HG02981 (cell line): ENCODE results near the gene NR1D1.

Source experiments
- ATAC-seq: cut with Tn5 transposase; IDR thresholded peaks from one replicate; pipeline ENCODE4 v1.9.1; 2021; ENCODE audit warnings: mild to moderate bottlenecking, moderate library complexity; ENCODE audit not compliant: unreplicated experiment

The NR1D1 gene

DNA sequence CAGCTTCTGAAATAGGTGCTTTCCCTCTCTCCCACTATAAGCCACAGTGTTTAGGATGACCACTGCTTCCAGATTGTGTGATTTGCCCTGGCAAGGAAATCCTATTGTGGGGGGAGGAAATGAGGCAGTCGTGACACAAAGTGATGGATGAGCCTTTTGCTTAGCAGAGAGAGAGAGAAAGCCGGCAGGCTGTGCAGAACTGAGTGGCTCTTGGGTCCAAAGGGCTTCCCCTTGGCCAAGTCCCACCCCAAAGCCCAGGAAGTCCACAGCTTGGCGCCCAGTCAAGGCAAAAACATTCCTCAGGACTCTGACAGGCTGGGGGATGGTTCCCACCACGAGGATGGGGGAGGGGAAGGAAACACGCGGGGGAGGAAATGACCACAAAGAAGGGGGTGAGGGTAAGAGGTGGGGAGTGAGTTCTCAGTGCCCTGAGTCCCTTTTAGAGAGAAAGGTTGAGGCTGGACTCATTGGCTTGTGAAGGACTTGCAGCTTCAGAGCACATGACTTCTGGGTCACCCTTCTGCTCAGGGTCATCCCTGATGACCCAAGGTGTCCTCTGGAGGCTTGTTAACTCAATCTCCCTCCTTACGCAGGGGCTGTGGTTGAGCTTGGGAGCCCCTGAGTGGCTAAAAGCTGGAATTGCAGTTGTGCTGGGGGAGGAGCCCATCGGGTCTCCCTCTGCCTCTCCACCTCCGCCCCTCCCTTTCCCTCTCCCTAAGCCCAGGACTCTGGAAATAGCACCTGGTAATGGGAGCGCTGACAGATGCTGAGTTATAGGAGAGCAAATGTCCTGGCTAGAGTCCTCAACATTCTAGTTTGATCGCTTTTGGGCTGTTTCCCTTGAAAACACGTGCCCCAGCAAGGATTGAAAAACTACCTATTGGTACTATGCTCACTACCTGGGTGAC, 11.1 kb upstream of the NR1D1 start:
- ATAC-seq = peak; percentile 38

DNA sequence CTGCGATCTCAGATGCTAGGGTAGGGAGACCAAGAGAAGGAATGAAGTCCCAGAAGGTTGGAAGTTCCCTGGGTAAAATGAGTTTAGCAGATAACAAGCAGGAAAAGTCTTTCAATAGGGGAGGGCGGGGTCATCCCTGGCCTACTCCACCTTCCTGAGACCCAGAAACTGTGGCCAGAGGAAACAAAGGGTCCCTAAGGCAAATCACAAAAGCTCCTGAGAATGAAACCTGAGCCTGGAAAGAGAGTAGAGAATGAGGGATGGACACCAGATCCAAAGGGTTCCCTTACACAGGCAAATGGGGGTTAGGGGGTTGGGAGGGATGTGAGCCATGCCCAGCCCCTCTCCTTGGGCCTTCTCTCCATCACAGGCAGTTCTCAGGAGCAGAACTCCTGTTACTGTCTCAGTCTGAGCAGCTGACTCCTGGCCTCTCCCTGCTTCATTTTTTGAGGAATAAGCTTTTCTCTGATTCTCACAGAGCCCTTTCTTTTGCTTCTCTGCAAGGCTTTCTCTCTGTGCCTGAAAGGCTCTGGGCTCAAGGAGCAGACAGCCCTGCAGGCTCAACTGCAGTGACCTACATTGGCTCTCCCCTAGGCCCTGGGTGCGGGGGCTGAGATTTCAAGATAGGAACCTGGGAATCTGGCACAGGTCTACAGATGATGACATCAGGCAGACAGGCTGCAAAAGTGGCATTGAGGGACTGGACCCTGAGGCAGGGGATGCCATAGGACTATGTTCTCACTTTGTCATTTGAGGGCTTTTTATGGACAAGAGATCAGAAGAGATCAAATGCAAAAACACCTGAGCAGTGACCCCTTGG, 9.8 kb upstream of the NR1D1 start:
- ATAC-seq = no peak

DNA sequence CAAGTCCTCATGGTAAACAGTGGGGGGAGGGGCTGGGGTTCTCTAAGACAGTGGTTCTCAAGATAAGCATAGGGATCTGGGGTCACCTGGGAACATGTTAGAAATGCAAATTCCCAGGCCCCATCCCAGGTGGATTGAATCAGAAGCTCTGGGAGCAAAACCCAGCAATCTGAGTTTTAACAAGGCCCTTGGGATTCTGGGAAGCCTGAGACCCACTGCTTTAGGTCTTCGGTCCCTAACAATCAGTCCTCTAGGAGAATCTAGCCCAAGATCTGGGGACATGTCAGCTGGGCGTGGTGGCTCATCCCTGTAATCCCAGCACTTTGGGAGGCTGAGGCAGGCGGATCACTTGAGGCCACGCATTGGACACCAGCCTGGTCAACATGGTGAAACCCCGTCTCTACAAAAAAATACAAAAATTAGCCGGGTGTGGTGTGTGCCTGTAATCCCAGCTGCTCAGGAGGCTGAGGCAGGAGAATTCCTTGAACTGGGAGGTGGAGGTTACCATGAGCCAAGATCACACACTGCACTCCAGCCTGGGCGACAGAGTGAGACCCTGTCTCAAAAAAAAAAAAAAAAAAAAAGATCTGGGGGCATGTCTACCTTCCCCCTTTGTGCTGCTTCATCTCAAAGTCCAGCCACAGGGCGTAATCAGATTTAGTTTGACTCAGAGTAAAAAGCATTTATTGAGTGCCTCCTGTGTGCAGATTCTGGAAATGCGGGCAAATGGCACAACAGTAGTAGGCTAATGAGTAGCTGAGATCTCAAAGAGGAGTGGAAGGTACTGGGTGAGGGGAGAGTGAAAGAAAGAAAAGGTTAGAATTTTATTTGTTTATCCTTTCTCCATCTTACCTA, 8.8 kb upstream of the NR1D1 start:
- ATAC-seq = no peak

DNA sequence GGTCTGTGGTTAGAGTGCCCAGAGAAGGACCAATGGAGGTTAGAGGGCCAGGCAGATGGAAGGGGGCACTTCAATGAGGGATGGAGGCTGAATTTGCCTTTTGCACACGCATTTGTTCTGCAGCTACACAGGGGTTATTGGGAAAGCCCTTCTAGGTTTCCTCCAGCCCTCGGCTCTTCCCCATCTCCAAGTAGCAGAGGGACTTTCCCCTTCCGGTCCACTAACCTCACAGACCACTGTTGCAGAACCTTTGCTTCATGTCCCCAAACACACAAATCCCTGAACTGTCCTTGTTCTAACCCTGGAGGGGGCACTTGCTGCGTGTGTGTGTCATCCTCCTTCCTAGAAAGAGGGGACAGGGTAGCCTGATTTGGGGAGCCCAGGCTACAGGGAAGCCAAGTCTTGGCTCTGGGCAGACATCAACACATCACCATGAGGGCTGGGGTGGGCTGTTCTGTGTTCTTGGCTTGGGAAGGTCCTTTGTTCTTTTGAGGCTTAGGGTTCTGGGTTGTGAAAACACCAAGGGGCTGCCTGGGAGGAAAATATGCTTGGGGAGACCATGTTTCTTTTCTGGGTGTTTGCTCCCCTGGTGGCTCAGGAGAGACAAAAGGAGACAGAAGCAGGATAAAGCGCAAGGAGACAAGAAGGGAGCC, 7.3 kb upstream of the NR1D1 start:
- no peak for ATAC-seq

DNA sequence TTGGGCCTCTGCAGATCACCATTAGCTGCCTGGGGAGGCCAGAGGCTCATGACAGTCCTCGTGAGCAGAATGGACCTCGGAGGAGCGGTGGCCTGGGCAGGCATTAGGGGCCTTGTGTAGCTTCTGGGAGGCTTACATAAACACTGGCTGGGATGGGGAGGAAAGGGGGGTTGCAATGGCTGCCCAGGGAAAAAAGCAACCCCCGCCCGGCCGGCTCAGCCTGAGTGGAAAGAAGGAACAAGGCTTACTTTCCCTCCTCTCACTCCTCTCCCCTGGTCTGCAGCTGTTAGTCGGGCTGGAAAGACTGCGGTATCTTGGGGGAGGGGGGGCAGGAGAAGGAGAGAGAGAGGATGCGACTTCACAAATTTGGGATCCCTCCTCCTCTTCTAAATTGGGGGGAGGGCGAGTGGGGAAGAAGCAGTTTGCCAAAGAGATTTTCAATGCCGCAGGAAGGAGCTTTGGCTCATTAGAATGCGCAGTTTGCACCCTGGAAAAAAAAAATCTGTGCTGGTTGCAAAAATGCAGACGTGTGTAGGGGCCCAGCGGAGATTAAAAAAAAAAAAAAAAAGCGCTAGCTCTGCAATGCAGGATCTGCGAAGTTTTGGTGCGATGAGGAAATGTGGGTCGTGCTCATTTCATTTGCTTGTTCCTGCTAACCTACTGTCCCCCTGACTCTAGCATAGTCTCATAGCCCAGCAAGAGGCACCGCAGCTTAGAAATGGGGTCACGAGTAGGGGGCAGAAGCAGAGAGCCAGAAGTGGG, 6.6 kb upstream of the NR1D1 start:
- no peak for ATAC-seq

DNA sequence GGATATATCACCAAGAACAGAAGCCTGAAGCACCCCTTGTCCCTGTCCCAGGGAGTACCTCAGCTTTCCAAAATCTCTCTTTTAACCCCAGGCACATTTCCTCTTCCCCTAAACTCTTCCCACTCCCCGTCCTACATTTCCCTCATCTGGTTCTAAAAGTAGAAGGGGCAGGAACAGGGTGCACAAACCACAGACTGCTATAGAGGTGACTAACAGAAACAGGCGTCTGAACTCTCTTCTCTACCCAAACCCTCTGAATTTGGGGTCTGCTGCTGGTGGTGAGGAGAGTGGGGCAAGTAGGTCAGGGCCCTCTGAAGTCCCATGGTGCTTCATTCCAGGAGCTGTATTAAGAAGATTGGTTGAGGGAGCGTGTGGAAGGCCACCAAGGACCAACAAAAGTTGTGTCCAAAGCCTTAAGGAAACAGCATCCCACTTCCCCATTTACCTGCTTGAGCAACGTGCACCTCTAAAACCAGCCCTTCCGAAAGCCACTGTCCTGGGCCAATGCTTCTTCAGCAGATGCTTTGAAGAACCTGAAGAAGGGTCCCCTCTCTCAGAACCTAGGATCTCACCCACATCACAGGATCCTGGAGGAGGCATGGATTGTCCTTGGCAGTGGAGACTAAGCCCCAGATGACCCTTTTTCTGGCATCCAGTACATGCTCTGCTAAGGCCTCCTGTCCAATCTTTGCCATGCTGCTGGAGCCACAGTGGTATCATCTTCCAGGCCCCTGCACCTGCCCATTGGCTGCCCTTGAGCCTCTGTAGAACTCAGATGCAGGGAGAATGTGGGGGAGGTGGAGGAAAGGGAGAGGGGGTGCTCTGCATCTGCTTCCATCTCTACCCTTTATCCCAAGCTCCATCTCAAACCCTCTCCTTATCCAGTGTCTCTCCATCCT, 5.7 kb upstream of the NR1D1 start:
- no peak for ATAC-seq

DNA sequence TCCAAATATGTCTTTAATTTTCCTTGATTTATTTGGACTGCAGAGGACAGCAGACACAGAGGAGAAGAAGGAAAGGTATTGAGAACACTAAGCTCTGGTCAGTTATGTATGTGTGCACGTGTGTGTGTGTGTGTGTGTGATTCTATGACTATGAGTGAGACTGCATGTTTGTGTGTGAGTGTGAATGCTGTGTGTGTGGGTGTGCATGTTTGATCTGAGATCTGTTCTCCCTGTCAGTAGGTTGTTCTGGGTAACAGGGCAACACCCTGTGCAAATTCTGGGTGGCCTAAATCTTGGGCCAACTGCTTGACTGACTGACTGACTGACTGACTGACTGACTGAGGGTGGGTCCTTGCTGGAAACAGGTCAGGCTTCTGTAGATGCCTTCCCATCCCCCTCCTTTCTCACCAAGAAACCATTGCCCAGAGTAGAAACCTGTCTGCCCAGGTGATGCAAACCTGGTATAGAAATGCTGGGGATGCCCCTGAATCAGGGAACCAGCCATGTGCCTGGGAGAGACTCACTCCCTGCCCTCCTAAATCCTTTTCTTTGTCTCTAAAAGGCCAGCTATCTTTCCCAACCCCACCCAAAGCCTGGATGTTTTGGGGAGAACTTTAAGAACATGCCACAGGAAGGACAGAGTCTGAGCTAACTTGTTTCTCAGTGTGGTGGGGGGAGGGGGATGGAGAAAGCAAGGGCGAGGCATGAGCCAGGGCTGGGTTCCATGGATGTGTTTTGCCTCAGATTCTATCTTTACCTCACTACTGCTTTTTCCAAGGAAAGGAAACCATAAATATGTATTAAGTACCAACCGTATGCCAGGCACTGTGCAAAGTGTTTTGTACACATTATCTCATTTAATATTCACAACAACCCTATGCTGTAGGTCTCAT, 4.5 kb upstream of the NR1D1 start:
- ATAC-seq = no peak

DNA sequence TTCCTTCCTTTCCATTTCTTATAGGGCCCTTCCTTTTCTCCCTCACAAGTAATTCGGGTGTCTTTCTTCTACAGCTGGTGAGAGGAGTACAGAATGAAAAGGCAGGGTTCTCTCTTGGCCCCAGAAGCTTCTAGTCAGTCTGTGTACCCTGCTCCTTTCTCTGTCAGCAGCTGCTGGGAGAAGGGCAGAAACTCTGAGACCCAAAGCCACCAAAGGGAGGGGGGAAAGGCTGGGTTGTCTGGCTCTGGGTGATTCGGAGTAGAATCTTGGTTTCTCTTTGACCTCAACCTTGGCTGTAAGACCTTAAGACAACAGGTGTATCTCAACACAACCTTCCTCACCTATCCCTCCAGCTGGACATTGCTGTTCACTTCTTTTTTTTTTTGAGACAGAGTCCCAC, 3.3 kb upstream of the NR1D1 start:
- ATAC-seq = no peak

DNA sequence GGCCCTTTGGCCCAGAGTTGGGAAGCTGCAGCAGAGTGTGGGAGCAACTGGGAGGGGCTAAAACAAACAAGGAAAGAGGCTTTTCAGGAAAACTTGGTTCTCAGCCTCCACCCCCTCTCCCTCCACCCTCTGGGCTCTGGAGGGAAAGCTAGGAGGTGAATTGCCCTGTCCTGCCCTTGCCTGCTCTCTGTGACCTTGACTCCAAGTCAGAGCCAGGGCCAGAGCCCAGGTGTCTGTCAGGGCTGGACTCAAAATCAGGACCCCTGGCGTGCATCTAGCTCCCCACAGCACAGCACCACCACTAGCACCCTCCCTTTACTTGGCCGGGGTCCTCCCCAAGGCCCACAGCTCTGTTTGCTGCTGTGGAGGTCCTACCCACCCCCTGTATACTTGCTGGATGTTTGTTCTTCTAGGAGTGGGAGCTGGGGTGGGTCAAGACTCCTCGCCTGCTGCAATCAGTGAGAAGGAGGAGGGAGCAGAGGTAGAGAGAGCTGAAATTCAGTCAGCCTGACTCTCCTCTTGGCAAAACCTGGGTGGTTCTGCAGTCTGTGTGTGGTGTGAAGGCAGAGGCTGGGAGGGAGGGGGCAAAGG, 2.8 kb upstream of the NR1D1 start:
- no peak for ATAC-seq

DNA sequence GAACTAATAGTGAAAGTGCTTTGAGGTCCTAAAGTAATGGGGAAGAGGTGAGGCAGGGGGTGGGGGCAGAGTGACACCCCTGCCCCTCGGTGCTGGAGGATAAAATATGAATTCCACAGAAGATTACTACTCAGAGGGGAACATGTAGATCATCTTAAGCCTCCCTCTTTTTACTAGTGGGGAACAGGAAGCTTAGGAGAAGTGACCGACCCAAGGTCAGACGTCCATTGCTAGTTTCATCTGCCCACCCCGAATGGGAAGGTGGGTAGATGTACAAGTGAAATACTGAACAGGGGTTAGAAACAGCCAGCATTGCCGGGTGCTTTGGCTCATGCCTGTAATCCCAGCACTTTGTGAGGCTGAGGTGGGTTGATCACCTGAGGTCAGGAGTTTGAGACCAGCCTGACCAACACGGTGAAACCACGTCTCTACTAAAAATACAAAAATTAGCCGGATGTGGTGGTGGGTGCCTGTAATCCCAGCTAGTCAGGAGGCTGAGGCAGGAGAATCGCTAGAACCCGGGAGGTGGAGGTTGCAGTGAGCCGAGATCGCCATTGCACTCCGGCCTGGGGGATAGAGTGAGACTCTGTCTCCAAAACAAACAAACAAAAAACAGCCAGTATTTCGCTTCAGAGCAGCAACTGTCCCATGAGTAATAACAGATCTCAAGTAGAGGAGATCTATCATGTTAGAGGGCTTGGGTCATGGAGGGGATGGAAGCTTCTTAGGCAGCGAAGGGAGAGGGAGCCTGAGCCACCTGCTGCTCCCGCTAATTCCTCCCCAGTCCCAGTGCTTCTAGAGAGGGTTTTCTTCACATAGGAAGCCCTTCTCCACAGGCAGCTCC, 1.2 kb upstream of the NR1D1 start:
- no peak for ATAC-seq

DNA sequence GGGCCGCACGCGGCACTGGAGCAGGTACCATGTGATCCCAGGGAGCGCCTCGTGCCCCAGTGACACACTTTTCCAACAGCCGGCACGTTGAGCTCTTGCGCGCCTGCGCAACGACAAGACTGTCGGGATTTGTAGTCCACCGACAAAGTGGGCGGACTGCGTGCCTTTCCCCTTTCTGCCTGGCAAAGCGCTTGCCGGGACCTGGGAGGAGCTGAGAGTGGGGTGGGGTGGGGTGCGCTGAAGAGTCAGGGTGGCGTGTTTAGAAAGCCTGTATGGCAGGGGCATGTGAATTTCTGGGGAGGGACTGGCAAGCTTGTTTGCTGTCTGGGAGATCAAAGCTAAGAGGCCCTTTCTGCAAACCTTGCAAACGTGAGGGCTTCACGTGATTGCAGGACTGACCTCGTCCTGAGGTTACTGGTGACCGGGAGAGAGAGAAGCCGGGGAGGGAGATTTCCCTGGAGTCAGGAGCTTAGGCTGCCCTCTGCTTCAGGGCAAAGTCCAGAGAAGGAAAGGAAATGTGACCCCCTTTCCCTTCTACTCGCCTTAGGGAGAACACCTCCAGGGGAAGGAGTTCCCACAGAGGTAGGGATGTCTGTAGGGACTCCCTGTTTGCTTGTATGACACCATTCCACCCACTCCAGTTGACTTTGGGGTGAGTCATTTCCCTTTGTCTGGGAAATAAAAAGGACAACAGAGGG, 429 bp upstream of the NR1D1 start:
- ATAC-seq = no peak

DNA sequence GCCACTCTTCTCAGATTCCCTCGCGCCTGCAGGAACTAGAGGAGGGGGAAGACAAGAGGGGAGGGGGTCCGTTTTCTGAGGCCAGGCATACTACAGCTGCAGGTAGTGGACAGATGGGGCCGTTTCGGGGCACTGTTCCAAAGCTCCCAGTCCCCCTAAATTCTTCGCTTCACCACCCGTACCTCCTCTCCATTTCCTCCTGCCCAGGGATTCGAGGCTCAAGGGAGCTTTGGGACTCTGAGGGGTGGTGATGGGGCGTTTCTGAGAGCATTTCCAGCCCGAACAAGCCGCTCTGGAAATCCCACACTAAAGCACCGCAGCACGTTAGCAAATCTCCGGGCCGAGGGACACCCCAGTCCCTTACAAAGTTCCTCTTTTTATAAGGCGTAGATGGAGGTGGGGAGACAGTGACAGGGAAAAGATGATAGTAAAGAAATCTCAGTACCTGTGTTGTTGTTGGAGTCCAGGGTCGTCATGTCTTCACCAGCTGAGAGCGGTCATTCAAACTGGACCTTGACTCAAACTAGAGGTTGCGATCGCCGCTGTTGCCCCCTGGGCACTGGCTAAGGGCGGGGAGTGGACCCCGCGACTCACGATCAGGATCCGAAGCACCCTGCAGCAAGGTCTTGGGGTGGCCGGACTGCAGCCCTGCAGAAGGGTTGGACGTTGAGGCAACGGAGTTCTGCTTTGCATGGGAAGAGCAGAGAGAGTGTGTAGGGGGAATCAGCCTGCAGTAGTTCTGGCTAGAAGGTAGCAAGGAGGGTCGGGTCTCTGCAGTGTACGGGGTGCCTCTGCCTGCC, 570 bp downstream of the NR1D1 start:
- ATAC-seq = no peak

DNA sequence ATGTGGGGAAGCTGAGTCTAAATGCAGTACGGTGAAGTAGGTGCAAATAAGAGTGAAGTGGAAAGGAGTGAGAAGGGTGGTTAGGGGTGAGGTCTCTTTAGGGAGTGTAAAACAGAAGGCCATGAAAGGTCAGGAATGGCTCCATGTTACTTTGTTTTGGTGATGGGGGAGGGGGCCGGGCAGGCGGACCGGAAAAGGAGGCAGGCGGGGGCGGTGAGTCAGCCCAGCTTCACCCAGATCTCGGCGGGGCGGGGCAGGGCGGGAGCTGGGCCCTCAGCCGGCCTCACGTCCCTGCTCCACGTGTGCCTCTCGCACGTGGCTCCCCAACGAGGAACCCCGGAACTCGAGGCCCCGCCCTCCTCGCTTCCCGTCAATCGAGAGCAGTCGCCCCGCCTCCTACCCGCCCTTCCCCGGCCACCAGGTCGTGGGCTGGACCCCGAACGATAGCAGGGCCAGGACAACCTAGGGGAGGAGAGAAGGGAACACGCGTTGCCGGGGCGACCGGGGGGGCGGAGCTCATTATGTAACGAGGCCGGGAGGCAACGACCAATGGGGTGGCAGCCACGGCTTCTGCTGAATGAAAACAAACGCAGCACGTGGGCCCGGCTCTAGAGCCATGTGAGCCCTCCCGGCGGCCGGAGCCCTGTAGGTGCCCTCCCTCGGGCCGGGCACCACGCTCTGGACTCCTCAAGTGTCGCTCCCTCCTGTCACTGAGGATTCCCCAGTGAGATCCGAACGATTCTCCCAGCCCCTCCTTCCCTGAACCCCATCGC, 1.4 kb downstream of the NR1D1 start:
- ATAC-seq = peak; percentile 58
